ENCODE data around the gene JOSD2.
"Not testable (repeated sequence)": the region's sequence is repeated elsewhere in the genome, so short reads cannot be mapped to it uniquely, and the experiment has no call there.

Gene JOSD2

GRCh38 chr19:50547385-50548190, 36.6 kb upstream of the JOSD2 start:
- DNase-seq (ENCODE audit: low read depth in 2 of 3, low spot score in 2 of 3): no peak

GRCh38 chr19:50546527-50547221, 35.7 kb upstream of the JOSD2 start:
- DNase-seq (ENCODE audit: low read depth in 2 of 3, low spot score in 2 of 3): no peak

GRCh38 chr19:50542943-50543342, 32.0 kb upstream of the JOSD2 start:
- no peak for DNase-seq (ENCODE audit: low read depth in 2 of 3, low spot score in 2 of 3)

- peak in 2 of 3 experiments; percentile 31 to 62 for DNase-seq (ENCODE audit: low read depth in 2 of 3, low spot score in 2 of 3)
These were observed 26.8 kb upstream of the JOSD2 start for GRCh38 chr19:50537769-50538230.

- DNase-seq (ENCODE audit: low read depth in 2 of 3, low spot score in 2 of 3): no peak
These were observed 26.3 kb upstream of the JOSD2 start for GRCh38 chr19:50537306-50537685.

- DNase-seq (ENCODE audit: low read depth in 2 of 3, low spot score in 2 of 3): no peak
These were observed 25.8 kb upstream of the JOSD2 start for GRCh38 chr19:50536662-50537305.

- DNase-seq (ENCODE audit: low read depth in 2 of 3, low spot score in 2 of 3): no peak
These were observed 24.7 kb upstream of the JOSD2 start for GRCh38 chr19:50535672-50536187.

GRCh38 chr19:50534478-50534877, 23.5 kb upstream of the JOSD2 start:
- DNase-seq (ENCODE audit: low read depth in 2 of 3, low spot score in 2 of 3): no peak

GRCh38 chr19:50532952-50533351, 22.0 kb upstream of the JOSD2 start:
- DNase-seq (ENCODE audit: low read depth in 2 of 3, low spot score in 2 of 3): no peak

GRCh38 chr19:50531171-50531612, 20.2 kb upstream of the JOSD2 start:
- DNase-seq (ENCODE audit: low read depth in 2 of 3, low spot score in 2 of 3): no peak

GRCh38 chr19:50528052-50528451, 17.1 kb upstream of the JOSD2 start:
- not testable (repeated sequence) for DNase-seq (ENCODE audit: low read depth in 2 of 3, low spot score in 2 of 3)

GRCh38 chr19:50522881-50523280, 11.9 kb upstream of the JOSD2 start:
- no peak for DNase-seq (ENCODE audit: low read depth in 2 of 3, low spot score in 2 of 3)

GRCh38 chr19:50520822-50521465, 10.0 kb upstream of the JOSD2 start:
- no peak for DNase-seq (ENCODE audit: low read depth in 2 of 3, low spot score in 2 of 3)

GRCh38 chr19:50519006-50519575, 8.1 kb upstream of the JOSD2 start:
- no peak for DNase-seq (ENCODE audit: low read depth in 2 of 3, low spot score in 2 of 3)

- DNase-seq (ENCODE audit: low read depth in 2 of 3, low spot score in 2 of 3): no peak
These were observed 7.4 kb upstream of the JOSD2 start for GRCh38 chr19:50518091-50519005.

GRCh38 chr19:50517704-50518075, 6.7 kb upstream of the JOSD2 start:
- DNase-seq (ENCODE audit: low read depth in 2 of 3, low spot score in 2 of 3): no peak

GRCh38 chr19:50516964-50517703, 6.1 kb upstream of the JOSD2 start:
- DNase-seq (ENCODE audit: low read depth in 2 of 3, low spot score in 2 of 3): no peak

- DNase-seq (ENCODE audit: low read depth in 2 of 3, low spot score in 2 of 3): no peak
These were observed 5.5 kb upstream of the JOSD2 start for GRCh38 chr19:50516456-50516855.

GRCh38 chr19:50515168-50515561, 4.2 kb upstream of the JOSD2 start:
- DNase-seq (ENCODE audit: low read depth in 2 of 3, low spot score in 2 of 3): no peak
